Kidney (tissue), 14 donors: ENCODE data around the gene SLC25A15. TPM values are rescaled to one million over a fixed set of nuclear protein-coding genes. Genes with fewer than 3 reads are reported as not detected.

Source experiments
- DNase-seq, 5 donors: peaks; one replicate each; pipeline ENCODE4 v3.0.0-alpha.2; 2013 to 2020
- FAIRE-seq: peaks from 2 replicates; lab custom pipeline; 2012; peaks lifted over from hg19 to GRCh38; lab: Jason Lieb, UNC
- H3K27ac ChIP-seq, 2 donors: one replicate each; pipeline ENCODE4 v1.7.0; 2013; ENCODE audit warnings: low read depth in 2 of 2, low read length in 2 of 2, inconsistent platforms in 1 of 2
- H3K27me3 ChIP-seq: one replicate; pipeline ENCODE4 v1.7.1; 2013; ENCODE audit warnings: low read length, inconsistent platforms; ENCODE audit not compliant: control insufficient read depth, insufficient read depth
- H3K36me3 ChIP-seq, 3 donors: one replicate each; pipeline versions ENCODE4 v1.7.0 to v1.7.1; 2013; ENCODE audit warnings: low read length in 3 of 3, control low read depth in 1 of 3, inconsistent platforms in 1 of 3; ENCODE audit not compliant: insufficient read depth in 3 of 3, control insufficient read depth in 2 of 3
- H3K4me1 ChIP-seq, 3 donors: one replicate each; pipeline versions ENCODE4 v1.7.0 to v1.7.1; 2013; ENCODE audit warnings: low read length in 3 of 3, inconsistent platforms in 1 of 3, low read depth in 1 of 3; ENCODE audit not compliant: control insufficient read depth in 2 of 3, insufficient read depth in 2 of 3
- H3K4me3 ChIP-seq, 3 donors: one replicate each; pipeline versions ENCODE4 v1.7.0 to v1.8.1; 2013; ENCODE audit warnings: low read length in 3 of 3, control low read depth in 1 of 3, inconsistent platforms in 1 of 3
- H3K9ac ChIP-seq, 3 donors: one replicate each; pipeline versions ENCODE4 v1.7.0 to v1.7.1; 2013; ENCODE audit warnings: low read length in 3 of 3, control low read depth in 1 of 3, inconsistent platforms in 1 of 3
- H3K9me3 ChIP-seq, 3 donors: one replicate each; pipeline versions ENCODE4 v1.7.0 to v1.7.1; 2013; ENCODE audit warnings: low read length in 3 of 3, control low read depth in 1 of 3, inconsistent platforms in 1 of 3; ENCODE audit not compliant: control insufficient read depth in 2 of 3, insufficient read depth in 1 of 3
- CTCF ChIP-seq: IDR thresholded peaks from 3 replicates; pipeline ENCODE4 v1.5.1; 2012; ENCODE audit warnings: mild to moderate bottlenecking, moderate library complexity, borderline replicate concordance; ENCODE audit not compliant: insufficient read depth; ENCODE audit errors: extremely low read depth
- intact Hi-C: fragments of 100-400 bp; cut with DNase I; formaldehyde crosslinking; loops from one replicate; pipeline ENCODE4 v1.11.1; 2022
- polyA plus RNA-seq: library from polyadenylated mRNA; stranded (reverse); fragments of 350-450 nt; fragmentation: Illumina TruSeq; extraction: RNeasy Lipid Tissue Mini Kit (QIAGEN cat#74804); gene quantifications from one replicate; pipeline ENCODE4 v1.2.3, GENCODE V29; 2014; ENCODE audit warnings: low read depth, low replicate concordance; ENCODE audit not compliant: insufficient read depth
- total RNA-seq: library from RNA; stranded (reverse); fragmentation: NEBNext Ultra II Directional; extraction: Animal tissue kit (Norgen Biotek cat#: 25700); gene quantifications from one replicate; pipeline ENCODE4 v1.2.1, GENCODE V29; 2021
- donor health status: control.
- donor health status: control.
- donor health status: control.
- donor health status: control.
- donor health status: control.
- donor health status: DM: yes; HTN: yes; CAD: no.
- donor health status: Normal renal cell carcinoma (clear cell type).

SLC25A15 gene
- total and polyA plus RNA-seq, 2 donors from 2014 or later, result 5.4 to 7.7 TPM

- peak overlapping the region in 1 of 3 donors; percentile 17 for H3K9ac ChIP-seq
- H3K4me3 ChIP-seq, result peak overlapping the region; percentile 48 to 57 (median 50)
- peak; percentile 59 for TF ChIP-seq CTCF
- DNase-seq, result peak in 3 of 5 donors; percentile 23 to 76 (median 67)
- intact Hi-C loops, result no loop called here
- FAIRE-seq, result no peak
- H3K4me1 ChIP-seq, result peaks cover 0 to 3% (median 0%) of the 10 kb centered on the region in 3 donors
- no peaks in the 10 kb centered on the region for H3K9me3 ChIP-seq
- no peaks in the 10 kb centered on the region for H3K27me3 ChIP-seq
- no peaks in the 10 kb centered on the region for H3K36me3 ChIP-seq
- H3K27ac ChIP-seq, result no peak overlapping the region
These were observed 12.1 kb upstream of the SLC25A15 start for GRCh38 chr13:40777166-40777808.

GRCh38 chr13:40777809-40778175 lies 11.6 kb upstream of the SLC25A15 start:
- no peaks in the 10 kb centered on the region for H3K36me3 ChIP-seq
- no peak overlapping the region for H3K4me3 ChIP-seq
- TF ChIP-seq CTCF, result no peak
- intact Hi-C loops, result no loop called here
- H3K4me1 ChIP-seq, result no peaks in the 10 kb centered on the region
- no peak overlapping the region for H3K9ac ChIP-seq
- FAIRE-seq (no peak), DNase-seq (no peak)
- no peak overlapping the region for H3K27ac ChIP-seq
- no peaks in the 10 kb centered on the region for H3K27me3 ChIP-seq
- no peaks in the 10 kb centered on the region for H3K9me3 ChIP-seq

- FAIRE-seq (no peak), DNase-seq (no peak)
- intact Hi-C loops, result no loop called here
- Histone ChIP-seq H3K4me1 (no peaks in the 10 kb centered on the region), H3K4me3 (no peak overlapping the region), H3K9me3 (no peaks in the 10 kb centered on the region), H3K27me3 (no peaks in the 10 kb centered on the region), H3K27ac (no peak overlapping the region), H3K9ac (no peak overlapping the region), H3K36me3 (no peaks in the 10 kb centered on the region)
- TF ChIP-seq CTCF, result no peak
These were observed 10.4 kb upstream of the SLC25A15 start for GRCh38 chr13:40779049-40779448.
